GM21390 (cell line): ENCODE data around the gene ADAMTSL2.
"Not testable (repeated sequence)": the region's sequence is repeated elsewhere in the genome, so short reads cannot be mapped to it uniquely, and the experiment has no call there.

Experiments used
- ATAC-seq: cut with Tn5 transposase; IDR thresholded peaks from one replicate; pipeline ENCODE4 v1.9.1; 2021; ENCODE audit not compliant: unreplicated experiment

ADAMTSL2 gene

DNA sequence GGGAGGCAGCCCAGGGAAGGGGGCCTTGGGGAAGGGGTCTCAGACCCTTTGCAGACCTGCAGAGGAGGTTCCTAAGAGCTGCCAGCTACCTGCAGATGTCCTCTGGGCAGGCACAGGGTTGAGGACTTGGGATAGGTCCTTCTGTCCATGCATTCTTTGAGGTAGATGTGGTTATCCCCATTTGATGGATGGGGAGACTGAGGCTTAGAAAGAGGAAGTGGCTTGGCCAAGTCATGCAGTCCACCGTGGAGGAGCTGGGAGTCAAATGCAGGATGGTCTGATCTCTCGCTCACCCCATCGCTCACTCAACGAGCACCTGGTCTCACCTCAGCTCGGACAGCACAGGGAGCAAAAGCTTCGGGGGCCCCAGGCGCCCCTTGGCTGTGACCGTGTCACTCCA lies 20.2 kb downstream of the ADAMTSL2 start:
- no peak for ATAC-seq

DNA sequence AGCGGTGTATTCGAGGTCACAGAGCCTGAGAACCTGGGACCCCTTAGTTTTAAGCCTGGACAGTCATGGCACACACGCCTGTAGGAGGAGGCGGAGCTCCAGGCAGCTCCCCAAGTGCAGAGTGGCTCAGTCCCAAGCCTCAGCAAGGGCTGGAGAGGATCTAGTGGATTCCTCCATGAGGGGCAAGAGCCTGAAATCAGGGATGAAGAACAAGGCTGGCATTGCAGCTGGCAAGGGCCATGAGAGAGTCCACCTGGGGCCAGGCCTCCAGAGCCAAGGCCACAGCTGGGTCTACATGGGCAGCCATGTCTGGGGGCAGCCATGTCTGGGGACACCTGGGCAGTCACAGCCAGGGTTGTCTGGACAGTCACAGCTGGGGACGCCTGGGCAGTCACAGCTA lies 21.9 kb downstream of the ADAMTSL2 start:
- ATAC-seq: no peak

DNA sequence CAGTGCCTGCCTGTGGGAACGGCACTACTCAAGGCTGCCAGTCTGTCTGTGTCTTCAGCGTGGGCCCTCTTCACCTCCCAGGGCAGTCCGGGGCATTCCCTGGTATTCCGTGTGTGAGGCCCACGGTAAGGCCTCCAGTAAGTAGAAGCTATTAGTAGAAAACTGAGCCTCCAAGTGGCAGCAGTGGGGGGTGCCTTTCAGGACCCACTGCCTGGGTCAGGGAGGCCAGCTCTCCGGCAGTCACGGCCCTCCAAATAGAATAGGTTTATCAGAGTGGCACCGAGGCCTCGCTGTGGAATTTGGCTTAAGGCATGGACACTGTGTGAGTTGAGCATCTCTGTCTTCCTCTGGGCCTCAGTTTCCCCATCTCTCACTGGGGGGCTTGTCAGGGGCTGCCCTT lies 23.1 kb downstream of the ADAMTSL2 start:
- ATAC-seq: no peak

DNA sequence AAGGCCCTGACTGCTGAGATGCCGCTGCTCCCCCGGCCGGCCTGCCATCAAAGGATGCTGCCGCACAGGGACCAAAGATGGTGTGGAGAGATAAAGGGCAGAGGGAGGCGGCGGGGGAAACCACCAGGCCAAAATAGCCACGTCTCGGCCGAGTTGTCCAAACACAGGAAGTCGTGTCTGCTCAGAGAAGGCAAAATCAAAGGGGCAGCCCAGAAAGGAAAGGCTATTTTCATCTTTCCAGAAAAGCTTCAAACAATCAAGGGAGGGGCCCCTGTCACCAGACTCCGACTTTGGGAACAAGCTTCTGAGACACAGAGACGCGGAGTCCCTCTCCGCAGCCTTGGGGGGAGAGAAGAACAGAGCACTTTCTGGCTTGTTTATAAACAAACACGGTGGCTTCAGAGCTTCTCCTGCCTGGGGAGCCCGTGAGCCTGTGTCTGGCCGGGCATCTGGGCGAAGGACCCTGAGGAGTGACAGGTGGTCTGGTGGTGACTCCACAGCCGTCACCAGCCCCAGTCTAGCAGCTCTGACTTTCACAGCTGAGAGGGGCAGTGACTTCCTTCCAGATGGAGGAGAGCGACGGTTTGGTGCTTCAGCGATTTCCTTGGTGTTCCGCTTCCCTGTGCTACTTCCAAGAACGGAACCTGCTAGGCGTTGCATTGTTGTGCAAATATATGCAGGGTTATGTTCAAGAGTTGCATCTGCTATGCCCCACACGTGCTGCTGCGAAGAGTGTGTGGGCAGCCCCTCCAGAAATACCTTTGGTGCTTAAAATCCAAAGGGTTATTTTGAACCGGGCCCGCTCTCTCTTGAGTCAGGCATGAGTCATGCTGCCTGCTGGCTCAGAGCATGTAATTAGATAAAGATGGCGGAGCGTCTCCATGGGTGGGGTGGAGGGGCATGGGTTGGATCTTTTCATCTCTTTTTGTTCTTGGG lies 24.0 kb downstream of the ADAMTSL2 start:
- ATAC-seq: no peak

- no peak for ATAC-seq
Observed at GRCh38 chr9:133560311-133560710, 25.8 kb downstream of the ADAMTSL2 start.

GRCh38 chr9:133560944-133561343 lies 26.4 kb downstream of the ADAMTSL2 start:
- ATAC-seq: no peak

GRCh38 chr9:133561976-133562554 lies 27.6 kb downstream of the ADAMTSL2 start:
- no peak for ATAC-seq

DNA sequence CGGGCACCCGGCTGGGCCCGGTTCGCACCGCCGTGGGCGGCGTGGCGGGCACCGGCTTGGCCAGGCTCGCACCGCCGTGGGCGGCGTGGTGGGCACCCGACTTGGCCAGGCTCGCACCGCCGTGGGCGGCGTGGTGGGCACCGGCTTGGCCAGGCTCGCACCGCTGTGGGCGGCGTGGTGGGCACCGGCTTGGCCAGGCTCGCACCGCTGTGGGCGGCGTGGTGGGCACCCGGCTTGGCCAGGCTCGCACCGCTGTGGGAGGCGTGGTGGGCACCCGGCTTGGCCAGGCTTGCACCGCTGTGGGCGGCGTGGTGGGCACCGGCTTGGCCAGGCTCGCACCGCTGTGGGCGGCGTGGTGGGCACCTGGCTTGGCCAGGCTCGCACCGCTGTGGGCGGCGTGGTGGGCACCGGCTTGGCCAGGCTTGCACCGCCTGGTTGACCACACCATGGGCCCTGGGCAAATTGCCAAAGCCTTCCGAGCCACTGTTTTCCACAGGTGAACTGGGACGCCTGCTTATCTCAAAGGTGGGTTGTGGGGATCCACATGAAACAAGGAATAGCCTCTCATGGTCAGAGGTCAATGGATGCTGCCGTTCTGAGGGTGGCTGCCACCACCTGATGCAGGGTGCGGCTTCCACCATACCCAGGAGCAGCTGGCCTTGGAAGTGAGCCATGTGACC lies 28.2 kb downstream of the ADAMTSL2 start:
- ATAC-seq: no peak

DNA sequence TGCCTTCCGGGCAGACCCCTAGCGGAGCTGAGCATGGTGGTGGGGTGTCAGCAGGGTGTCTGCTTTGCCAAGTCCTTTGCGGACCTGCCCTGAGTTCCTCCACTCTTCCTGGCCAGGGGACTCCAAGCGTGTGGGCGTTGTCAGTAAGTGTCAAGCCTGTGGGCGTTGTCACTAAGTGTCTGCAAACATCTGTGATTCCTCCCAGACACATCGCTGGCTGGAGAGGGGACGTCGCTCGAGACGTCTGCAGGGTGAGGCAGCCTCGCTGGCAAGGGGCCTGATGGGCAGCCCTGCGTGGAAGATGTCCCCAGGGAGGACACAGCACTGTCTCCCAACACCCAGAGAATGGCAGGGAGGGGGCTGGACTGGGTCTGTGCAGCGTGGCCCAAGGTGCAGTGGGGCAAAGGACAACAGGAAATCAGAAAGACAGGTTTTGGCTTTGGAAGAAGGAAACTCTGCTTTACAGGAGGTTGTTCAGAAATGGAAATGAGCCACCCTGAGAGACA lies 28.8 kb downstream of the ADAMTSL2 start:
- no peak for ATAC-seq

DNA sequence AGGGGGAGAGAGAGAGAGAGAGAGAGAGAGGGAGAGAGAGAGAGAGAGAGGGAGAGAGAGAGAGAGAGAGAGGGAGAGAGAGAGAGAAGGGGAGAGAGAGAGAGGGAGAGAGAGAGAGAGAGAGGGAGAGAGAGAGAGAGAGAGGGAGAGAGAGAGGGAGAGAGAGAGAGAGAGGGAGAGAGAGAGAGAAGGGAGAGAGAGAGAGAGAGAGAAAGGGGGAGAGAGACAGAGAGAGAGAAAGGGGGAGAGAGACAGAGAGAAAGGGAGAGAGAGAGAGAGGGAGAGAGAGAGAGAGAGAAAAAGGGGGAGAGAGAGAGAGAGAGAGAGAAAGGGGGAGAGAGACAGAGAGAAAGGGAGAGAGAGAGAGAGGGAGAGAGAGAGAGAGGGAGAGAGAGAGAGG lies 29.3 kb downstream of the ADAMTSL2 start:
- ATAC-seq: not testable (repeated sequence)

DNA sequence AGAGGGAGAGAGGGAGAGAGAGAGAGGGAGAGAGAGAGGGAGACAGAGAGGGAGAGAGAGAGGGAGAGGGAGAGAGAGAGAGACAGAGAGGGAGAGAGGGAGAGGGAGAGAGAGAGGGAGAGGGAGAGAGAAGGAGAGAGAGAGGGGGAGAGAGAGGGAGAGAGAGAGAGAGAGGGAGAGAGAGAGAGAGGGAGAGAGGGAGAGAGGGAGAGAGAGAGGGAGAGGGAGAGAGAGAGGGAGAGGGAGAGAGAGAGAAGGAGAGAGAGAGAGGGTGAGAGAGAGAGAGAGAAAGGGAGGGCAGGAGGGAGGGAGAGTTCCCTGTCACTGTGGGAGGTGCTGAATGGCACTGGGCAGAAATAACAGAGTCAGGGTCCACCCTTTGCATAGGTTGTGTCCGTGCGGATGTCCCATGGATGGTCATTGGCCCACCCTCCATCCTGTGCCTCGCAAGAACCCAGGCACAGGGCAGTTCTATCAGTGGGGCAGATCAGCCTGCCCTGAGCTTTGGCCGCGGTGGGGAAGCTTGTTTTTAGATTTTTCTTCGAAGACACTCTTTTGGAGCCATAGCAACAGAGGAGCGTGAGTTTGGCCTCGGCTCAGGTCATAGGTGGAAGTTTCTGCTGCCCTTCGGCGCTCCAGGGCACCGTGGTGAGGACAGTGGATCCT lies 30.1 kb downstream of the ADAMTSL2 start:
- ATAC-seq: no peak

- no peak for ATAC-seq
Observed at GRCh38 chr9:133566382-133566781, 31.9 kb downstream of the ADAMTSL2 start.

DNA sequence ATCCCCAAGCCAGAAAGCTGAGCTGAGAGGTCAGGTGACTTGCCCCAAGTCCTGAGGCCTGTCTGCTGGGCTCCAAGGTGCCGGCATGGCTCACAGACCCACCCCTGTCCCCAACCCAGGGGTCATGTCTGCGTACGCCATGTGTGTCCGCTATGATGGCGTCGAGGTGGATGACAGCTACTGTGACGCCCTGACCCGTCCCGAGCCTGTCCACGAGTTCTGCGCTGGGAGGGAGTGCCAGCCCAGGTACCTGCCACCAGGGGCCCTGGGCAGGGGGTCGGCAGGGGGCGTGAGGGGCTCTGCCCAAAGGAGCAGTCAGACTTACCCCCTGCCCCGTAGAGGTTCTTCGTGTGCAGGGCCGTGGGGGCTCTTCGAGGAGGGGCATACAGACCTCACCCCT lies 32.3 kb downstream of the ADAMTSL2 start:
- ATAC-seq: no peak

DNA sequence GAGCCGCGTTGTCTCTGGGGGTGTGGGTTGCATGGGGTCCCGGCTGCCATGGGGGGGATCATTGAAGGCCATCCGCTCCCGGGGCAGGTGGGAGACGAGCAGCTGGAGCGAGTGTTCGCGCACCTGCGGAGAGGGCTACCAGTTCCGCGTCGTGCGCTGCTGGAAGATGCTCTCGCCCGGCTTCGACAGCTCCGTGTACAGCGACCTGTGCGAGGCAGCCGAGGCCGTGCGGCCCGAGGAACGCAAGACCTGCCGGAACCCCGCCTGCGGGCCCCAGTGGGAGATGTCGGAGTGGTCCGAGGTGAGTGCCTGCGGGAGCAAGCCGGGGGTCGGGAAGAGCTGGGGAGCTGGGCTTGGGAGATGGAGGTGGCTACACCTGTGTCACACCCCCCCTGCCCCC lies 33.7 kb downstream of the ADAMTSL2 start:
- ATAC-seq: no peak

DNA sequence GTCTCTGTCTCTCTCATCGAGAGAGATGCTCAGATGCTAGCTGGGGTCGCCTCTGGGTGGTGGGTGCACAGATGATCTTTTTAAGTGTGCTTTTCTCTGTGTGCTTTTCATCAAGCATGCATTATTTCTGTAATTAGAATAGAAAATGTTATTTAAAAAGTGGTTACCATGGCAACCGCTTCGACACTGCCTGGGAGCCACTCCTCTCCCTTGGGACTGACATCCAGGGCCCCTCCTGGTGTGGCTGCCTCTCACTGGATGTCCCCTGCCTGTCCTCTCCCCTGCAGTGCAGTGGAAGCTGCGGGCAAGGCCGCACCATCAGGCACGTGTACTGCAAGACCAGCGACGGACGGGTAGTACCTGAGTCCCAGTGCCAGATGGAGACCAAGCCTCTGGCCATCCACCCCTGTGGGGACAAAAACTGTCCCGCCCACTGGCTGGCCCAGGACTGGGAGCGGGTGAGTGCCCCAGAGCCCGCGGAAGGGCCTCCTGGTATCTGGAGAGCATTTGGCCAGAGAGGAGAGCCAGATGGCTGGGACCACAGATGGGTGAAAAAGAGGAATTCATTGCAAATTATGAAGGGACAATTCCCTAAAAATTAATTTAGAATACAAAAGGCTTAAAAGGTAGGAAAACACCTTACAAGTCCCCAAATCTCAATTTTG lies 34.7 kb downstream of the ADAMTSL2 start:
- no peak for ATAC-seq

DNA sequence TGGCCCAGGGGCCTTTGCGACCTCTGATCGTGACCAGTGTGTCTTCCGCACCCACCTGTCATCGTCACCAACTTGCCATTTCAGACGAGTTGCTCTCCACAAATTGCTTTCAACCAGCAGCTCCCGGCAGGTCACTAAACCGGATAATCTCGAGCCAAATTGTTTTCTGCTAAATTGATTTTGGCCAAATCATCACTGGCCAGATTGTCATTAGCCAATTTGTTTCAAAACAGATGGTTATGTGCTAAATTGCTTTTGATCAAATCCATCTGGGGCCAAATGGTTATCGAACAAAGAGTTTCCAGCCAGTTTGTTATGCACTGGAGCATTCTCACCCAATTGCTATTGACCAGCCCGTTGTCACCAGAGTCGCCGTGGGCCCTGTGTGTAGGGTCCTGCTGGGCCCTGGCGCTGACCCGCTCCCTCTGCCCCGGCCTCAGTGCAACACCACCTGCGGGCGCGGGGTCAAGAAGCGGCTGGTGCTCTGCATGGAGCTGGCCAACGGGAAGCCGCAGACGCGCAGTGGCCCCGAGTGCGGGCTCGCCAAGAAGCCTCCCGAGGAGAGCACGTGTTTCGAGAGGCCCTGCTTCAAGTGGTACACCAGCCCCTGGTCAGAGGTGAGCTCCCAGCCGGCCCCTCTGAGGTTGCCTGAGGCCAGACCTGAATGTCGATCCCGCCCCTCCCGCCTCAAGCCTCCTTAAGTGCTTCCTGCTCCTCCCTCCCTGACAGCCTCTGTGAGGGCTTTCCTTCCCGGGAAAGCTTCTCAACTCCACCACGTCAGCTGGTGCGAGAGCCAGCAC lies 35.6 kb downstream of the ADAMTSL2 start:
- no peak for ATAC-seq

- no peak for ATAC-seq
Observed at GRCh38 chr9:133570691-133571080, 36.2 kb downstream of the ADAMTSL2 start.

DNA sequence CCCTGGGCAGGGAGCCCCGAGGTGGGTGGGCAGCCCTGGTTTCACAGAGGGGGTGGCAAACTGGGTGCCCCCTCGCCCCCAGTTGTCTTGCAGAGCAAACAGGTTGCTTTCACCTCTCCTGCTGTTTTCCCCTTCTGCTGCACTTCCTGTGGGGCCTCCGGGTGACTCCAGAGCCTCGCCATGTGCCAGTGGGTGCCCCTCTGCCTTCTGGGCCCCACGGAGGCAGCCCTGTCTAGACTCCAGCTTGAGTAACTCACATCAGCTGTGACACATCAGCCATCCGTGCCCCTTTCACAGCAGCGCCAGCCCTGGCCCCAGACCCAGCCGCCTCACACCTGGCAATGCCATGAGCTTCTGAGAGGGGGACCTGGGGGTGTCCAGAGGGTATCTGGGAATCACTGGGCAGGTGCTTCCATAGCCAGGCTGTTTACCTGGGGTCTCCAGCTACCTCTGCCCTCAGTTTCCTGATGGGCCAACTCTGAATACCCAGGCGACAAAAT lies 36.9 kb downstream of the ADAMTSL2 start:
- ATAC-seq: no peak

DNA sequence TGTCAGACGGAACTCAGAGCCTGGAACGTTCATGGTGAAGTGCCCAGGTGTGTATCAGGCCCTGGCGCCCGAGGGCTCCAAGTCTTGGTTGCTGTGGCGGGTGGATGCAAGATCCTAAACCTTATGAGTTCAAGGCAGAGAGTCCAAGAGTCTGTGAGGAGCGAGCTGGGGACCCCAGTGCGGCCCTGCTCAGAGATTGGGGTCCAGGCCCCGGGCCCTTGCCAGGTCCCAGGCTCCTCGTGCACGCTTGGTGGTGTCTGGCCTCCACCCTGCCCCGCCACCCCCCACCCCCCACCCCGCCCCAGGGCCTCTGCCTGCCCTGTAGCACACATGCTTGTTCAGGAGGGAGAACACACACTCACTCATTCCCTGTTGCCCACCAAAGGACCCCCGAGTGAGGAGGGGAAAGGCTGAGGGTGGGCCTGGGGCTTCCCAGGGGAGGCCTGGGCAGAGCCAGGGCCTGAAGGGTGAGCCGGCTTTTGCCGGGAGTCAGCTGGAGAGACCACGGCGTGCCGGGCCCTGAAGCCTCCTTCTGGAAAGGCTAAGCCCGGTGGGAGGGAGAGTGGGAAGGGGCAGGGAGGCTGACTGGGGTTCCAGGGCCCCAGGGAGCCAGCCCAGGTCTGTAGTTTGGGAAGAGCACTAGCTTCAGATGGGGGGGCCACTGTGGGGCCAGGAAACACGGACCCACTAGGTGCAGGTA lies 37.5 kb downstream of the ADAMTSL2 start:
- no peak for ATAC-seq
